Esophagus squamous epithelium (tissue), 5 donors: Measurements from ENCODE around the gene CCN5. TPM values are rescaled to one million over a fixed set of nuclear protein-coding genes. Genes with fewer than 3 reads are reported as not detected.

Experiments
- DNase-seq: peaks from one replicate; lab custom pipeline; 2025; lab: John Stamatoyannopoulos, UW
- H3K27ac ChIP-seq, 4 donors: fragments of 200-600 bp; sonication (generic); one replicate each; pipeline ENCODE4 v1.5.1; 2016 to 2019; ENCODE audit warnings: mild to moderate bottlenecking in 1 of 4
- H3K27me3 ChIP-seq, 4 donors: fragments of 200-600 bp; sonication (generic); 1 replicate in 3 of 4; 2 replicates in 1 of 4; pipeline versions ENCODE4 v1.5.1 to v1.6.0; 2017 to 2021; ENCODE audit warnings: antibody characterized with exemption in 1 of 4
- H3K36me3 ChIP-seq, 3 donors: fragments of 200-600 bp; sonication (generic); one replicate each; pipeline ENCODE4 v1.5.1; 2016 to 2019
- H3K4me1 ChIP-seq, 3 donors: fragments of 200-600 bp; sonication (generic); one replicate each; pipeline ENCODE4 v1.5.1; 2017 to 2019
- H3K4me3 ChIP-seq, 4 donors: fragments of 200-600 bp; sonication (generic); 1 replicate in 3 of 4; 2 replicates in 1 of 4; pipeline ENCODE4 v1.5.1; 2016 to 2019; ENCODE audit warnings: mild to moderate bottlenecking in 2 of 4, moderate library complexity in 1 of 4
- H3K9me3 ChIP-seq, 3 donors: fragments of 200-600 bp; sonication (generic); one replicate each; pipeline ENCODE4 v1.5.1; 2016 to 2019
- POLR2A ChIP-seq, 4 donors: fragments of 450-650 bp; IDR thresholded peaks; one replicate each; pipeline ENCODE4 v1.6.1; 2017; ENCODE audit warnings: antibody characterized with exemption in 4 of 4, mild to moderate bottlenecking in 4 of 4, moderate library complexity in 3 of 4
- WGBS, 2 donors: methylation state at CpG; one replicate each; pipeline ENCODE4 v1.1.5; 2018; 5-methylcytosine and 5-hydroxymethylcytosine counted together
- intact Hi-C: fragments of 100-400 bp; cut with DNase I; formaldehyde crosslinking; loops from one replicate; pipeline ENCODE4 v1.15.0; 2022
- total RNA-seq, 4 donors: library from RNA; depleted of rRNA; stranded (reverse); fragments of >200 nt; gene quantifications; one replicate each; pipeline ENCODE4 v1.1.0, GENCODE V29; 2016
- TF ChIP-seq, protein P1 (sequence below), 6 experiments: fragments of 450-650 bp in 4 of 6; fragments of 200-600 bp in 2 of 6; sonication (generic) in 2 of 6; IDR thresholded peaks; one replicate each; pipeline ENCODE4 v1.5.1; 2016 to 2019; ENCODE audit warnings: antibody characterized with exemption in 6 of 6, mild to moderate bottlenecking in 4 of 6, moderate library complexity in 4 of 6
- donor health status: DM: yes; HTN: yes; CAD: no.

Gene CCN5
- total RNA-seq, 4 donors from 2014 or later, result 6.7 to 83.9 (median 31.0) TPM

GRCh38 chr20:44725837-44726236 lies 10.7 kb downstream of the CCN5 start:
- no peak for TF ChIP-seq POLR2A (IDR thresholded peaks at IDR 0.05)
- TF ChIP-seq, protein P1, sequence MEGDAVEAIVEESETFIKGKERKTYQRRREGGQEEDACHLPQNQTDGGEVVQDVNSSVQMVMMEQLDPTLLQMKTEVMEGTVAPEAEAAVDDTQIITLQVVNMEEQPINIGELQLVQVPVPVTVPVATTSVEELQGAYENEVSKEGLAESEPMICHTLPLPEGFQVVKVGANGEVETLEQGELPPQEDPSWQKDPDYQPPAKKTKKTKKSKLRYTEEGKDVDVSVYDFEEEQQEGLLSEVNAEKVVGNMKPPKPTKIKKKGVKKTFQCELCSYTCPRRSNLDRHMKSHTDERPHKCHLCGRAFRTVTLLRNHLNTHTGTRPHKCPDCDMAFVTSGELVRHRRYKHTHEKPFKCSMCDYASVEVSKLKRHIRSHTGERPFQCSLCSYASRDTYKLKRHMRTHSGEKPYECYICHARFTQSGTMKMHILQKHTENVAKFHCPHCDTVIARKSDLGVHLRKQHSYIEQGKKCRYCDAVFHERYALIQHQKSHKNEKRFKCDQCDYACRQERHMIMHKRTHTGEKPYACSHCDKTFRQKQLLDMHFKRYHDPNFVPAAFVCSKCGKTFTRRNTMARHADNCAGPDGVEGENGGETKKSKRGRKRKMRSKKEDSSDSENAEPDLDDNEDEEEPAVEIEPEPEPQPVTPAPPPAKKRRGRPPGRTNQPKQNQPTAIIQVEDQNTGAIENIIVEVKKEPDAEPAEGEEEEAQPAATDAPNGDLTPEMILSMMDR (IDR thresholded peaks at IDR 0.05), result no peak
- Histone ChIP-seq H3K9me3 (no peaks in the 10 kb centered on the region), H3K4me1 (peaks cover 6 to 34% (median 12%) of the 10 kb centered on the region in 3 donors), H3K27ac (no peak overlapping the region), H3K4me3 (no peak overlapping the region), H3K36me3 (no peaks in the 10 kb centered on the region), H3K27me3 (no peaks in the 10 kb centered on the region)
- intact Hi-C loops, result no loop called here
- DNase-seq, result no peak
- WGBS, 2 donors, result 66 to 68% methylated on average over 5 of the region's 5 CpGs

GRCh38 chr20:44727039-44727438 lies 11.9 kb downstream of the CCN5 start:
- intact Hi-C loops, result no loop called here
- no peak for DNase-seq
- Histone ChIP-seq H3K4me3 (no peak overlapping the region), H3K9me3 (no peaks in the 10 kb centered on the region), H3K36me3 (no peaks in the 10 kb centered on the region), H3K27me3 (no peaks in the 10 kb centered on the region), H3K4me1 (peaks cover 5 to 22% (median 11%) of the 10 kb centered on the region in 3 donors), H3K27ac (no peak overlapping the region)
- whole genome bisulfite sequencing, 2 donors, result 71 to 85% methylated on average over 5 to 7 of the region's 11 CpGs
- TF ChIP-seq, protein P1 (IDR thresholded peaks at IDR 0.05), result no peak
- no peak for TF ChIP-seq POLR2A (IDR thresholded peaks at IDR 0.05)

GRCh38 chr20:44727651-44728050 lies 12.5 kb downstream of the CCN5 start:
- no peaks in the 10 kb centered on the region for H3K36me3 ChIP-seq
- no peak overlapping the region for H3K4me3 ChIP-seq
- intact Hi-C loops, result no loop called here
- TF ChIP-seq POLR2A (IDR thresholded peaks at IDR 0.05), result no peak
- TF ChIP-seq, protein P1 (IDR thresholded peaks at IDR 0.05), result no peak
- WGBS, 2 donors, result 30 to 67% methylated on average over 2 of the region's 2 CpGs
- H3K9me3 ChIP-seq, result no peaks in the 10 kb centered on the region
- no peak overlapping the region for H3K27ac ChIP-seq
- no peaks in the 10 kb centered on the region for H3K27me3 ChIP-seq
- DNase-seq, result no peak
- H3K4me1 ChIP-seq, result peaks cover 5 to 21% (median 11%) of the 10 kb centered on the region in 3 donors

GRCh38 chr20:44728801-44729443 lies 13.8 kb downstream of the CCN5 start:
- Histone ChIP-seq H3K9me3 (no peaks in the 10 kb centered on the region), H3K27ac (no peak overlapping the region), H3K36me3 (no peaks in the 10 kb centered on the region), H3K4me1 (peaks cover 5 to 28% (median 15%) of the 10 kb centered on the region in 3 donors), H3K27me3 (no peaks in the 10 kb centered on the region), H3K4me3 (no peak overlapping the region)
- no peak for DNase-seq
- WGBS, 2 donors, result 18 to 25% methylated on average over 8 to 9 of the region's 9 CpGs
- no peak for TF ChIP-seq POLR2A (IDR thresholded peaks at IDR 0.05)
- TF ChIP-seq, protein P1 (IDR thresholded peaks at IDR 0.05), result no peak
- intact Hi-C loops, result no loop called here

- Histone ChIP-seq H3K4me3 (no peak overlapping the region), H3K27me3 (no peaks in the 10 kb centered on the region), H3K4me1 (peaks cover 5 to 28% (median 15%) of the 10 kb centered on the region in 3 donors), H3K27ac (no peak overlapping the region), H3K36me3 (no peaks in the 10 kb centered on the region), H3K9me3 (no peaks in the 10 kb centered on the region)
- TF ChIP-seq, protein P1 (IDR thresholded peaks at IDR 0.05), result no peak
- TF ChIP-seq POLR2A (IDR thresholded peaks at IDR 0.05), result no peak
- intact Hi-C loops, result loop anchor here (5.0 kb wide), 1 partner anchor 43 kb away; no protein-coding TSS in a partner anchor
- 48 to 52% methylated on average over 2 of the region's 2 CpGs for WGBS, 2 donors
- no peak for DNase-seq
These were observed 15.3 kb downstream of the CCN5 start for GRCh38 chr20:44730441-44730840.
